GM19099 (cell line): ENCODE results near the gene TTC5.

Experiments
- POLR2A ChIP-seq: IDR thresholded peaks from 3 replicates; pipeline ENCODE4 v1.6.1; 2011; ENCODE audit warnings: low read depth; ENCODE audit not compliant: insufficient read length; ENCODE audit errors: extremely low read depth

Gene TTC5, protein sequence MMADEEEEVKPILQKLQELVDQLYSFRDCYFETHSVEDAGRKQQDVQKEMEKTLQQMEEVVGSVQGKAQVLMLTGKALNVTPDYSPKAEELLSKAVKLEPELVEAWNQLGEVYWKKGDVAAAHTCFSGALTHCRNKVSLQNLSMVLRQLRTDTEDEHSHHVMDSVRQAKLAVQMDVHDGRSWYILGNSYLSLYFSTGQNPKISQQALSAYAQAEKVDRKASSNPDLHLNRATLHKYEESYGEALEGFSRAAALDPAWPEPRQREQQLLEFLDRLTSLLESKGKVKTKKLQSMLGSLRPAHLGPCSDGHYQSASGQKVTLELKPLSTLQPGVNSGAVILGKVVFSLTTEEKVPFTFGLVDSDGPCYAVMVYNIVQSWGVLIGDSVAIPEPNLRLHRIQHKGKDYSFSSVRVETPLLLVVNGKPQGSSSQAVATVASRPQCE

DNA sequence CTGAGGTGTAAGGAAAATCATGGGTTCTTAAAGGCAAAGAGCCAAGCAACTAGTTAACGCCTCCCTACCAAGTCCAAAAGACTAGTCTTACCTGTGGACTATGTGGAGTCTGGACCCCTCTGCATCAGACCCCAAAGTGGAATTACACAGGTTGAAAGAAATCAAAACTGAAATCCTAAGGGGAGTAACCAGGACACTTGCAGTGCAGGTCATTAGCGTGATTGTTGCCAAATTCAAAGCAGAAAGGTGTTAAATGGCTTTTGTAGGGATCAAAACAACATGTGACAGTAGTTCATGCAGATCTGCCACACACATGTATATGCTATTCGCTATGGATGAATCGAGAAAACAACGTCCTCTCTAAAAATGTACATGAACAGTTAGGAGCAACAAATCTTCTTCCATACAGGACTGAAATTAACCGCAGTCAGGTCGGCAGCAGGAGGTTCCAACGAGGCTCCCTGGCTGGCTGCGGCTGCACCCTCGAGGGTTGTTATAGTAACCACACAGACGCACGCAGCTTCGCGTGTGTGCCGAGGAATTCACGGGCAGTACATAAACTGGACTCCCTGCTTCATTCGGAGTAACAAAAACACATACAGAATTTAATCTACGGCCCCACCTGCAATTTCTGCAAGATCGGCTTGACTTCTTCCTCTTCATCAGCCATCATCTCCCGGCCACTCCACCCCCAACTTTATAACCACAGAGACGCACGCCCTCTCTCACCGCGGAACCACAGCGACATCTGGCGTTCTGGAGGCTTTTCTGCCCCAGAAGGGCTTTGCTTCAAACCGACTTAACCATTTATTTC, at the start of gene TTC5:
Gene TTC5, minus strand, starts transcription at position 687 of the 814 bp plus-strand sequence. Its CDS starts 14 bp downstream, at position 673.
- peak; percentile 65 for TF ChIP-seq POLR2A

DNA sequence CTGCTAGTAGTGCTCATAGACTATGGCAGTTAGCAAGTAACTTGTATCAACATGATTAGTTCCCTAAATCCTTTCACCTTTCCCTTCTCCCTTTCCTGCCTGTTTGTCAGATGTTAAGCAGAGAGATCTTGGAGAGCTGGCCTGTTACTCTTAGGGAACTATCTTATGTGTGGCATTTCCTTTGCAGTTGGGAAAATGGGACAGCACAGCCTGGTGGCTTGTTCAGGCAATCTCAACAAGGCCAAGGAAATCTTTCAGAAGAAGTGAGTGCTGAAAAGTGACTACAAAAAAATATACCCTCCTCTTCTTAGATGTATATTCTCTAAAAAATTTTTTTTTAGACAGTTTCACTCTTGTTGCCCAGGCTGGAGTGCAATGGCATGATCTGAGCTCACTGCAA, 45.1 kb upstream of the TTC5 start:
- TF ChIP-seq POLR2A = no peak

GRCh38 chr14:20350282-20350681, 44.5 kb upstream of the TTC5 start:
- no peak for TF ChIP-seq POLR2A

GRCh38 chr14:20347747-20348146, 42.0 kb upstream of the TTC5 start:
- no peak for TF ChIP-seq POLR2A

DNA sequence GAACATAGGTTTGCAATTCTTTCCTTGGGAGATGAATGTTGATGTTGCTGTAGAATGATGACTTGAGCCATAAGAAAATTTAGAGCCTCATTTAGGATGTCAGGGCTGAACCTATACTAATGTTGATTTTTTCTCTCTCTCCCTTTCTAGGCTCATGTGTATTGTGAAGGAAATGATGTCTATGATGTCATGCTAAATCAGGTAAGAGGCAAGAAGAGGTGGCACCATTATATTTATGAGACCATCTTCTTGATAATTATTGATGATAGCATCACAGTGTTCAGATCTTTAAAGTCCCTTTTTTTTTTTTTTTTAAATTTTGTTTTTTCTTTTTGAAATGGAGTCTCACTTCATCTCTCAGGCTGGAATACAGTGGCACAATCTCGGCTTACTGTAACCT, 41.0 kb upstream of the TTC5 start:
- no peak for TF ChIP-seq POLR2A

GRCh38 chr14:20345366-20345765, 39.6 kb upstream of the TTC5 start:
- TF ChIP-seq POLR2A = no peak

- no peak for TF ChIP-seq POLR2A
Measured at GRCh38 chr14:20343862-20344220, 38.1 kb upstream of the TTC5 start.

- peak; percentile 98 for TF ChIP-seq POLR2A
Measured at GRCh38 chr14:20343092-20343861, 37.5 kb upstream of the TTC5 start, which contains the start of gene PARP2. TSS of gene PARP2 (plus strand) at chr14:20343635. CDS start at chr14:20343642, 7 bp downstream.

DNA sequence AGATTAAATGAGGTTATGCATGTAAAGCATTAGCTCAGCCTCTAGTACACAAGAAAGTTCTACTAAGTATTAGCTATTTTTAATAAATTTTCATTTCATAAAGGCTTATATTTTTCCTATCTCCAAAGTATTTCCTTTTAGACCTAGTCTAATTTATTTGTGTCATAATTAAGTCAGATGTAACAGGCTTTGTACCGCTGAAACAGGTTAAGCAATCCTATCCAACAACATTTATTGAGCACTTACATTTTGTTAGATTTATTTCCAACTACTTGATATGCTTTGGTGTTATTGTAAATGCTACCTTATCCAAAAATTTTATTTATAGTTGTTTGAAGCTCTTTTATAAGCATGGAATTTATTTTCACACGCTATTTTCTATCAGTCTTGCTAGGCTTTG, 35.9 kb upstream of the TTC5 start:
- no peak for TF ChIP-seq POLR2A

DNA sequence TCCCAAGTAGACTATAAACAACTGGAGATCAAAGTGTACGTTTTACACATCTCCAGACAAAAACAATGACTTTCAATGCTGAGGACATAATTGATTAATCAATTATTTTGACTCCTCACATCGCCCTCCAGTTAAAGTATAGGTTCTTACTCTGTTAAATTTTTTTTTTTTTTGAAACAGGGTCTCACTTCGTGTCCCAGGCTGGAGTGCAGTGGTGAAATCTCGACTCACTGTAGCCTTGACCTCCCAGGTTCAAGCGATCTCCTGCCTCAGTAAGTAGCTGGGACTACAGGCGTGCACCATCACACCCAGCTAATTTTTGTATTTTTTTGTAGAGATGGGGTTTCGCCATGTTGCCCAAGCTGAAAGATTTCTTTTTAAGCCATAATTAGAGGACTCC, 28.3 kb upstream of the TTC5 start:
- TF ChIP-seq POLR2A = no peak

GRCh38 chr14:20333494-20333841, 27.7 kb upstream of the TTC5 start:
- no peak for TF ChIP-seq POLR2A

- TF ChIP-seq POLR2A = peak; percentile 70
Measured at GRCh38 chr14:20332788-20333493, 27.2 kb upstream of the TTC5 start, which contains the start of gene CCNB1IP1. TSS of gene CCNB1IP1 (minus strand) at chr14:20333279. CDS start at chr14:20316523, 16,756 bp downstream.

- TF ChIP-seq POLR2A = no peak
Measured at GRCh38 chr14:20332431-20332787, 26.7 kb upstream of the TTC5 start.

GRCh38 chr14:20331053-20331613, 25.4 kb upstream of the TTC5 start:
- no peak for TF ChIP-seq POLR2A
